ENCODE results near the gene EGLN3. TPM values are rescaled to one million over a fixed set of nuclear protein-coding genes. Genes with fewer than 3 reads are reported as not detected.

EGLN3 gene
- total and polyA plus RNA-seq, 10 of the 15 experiments (the other 5 are each of a cell fraction or from before 2014, with no cell fraction given): 0.42 to 8.1 (median 2.0) TPM

GRCh38 chr14:33964599-33965317, 13.9 kb upstream of the EGLN3 start:
- H3K4me1 ChIP-seq (ENCODE audit: control insufficient read depth, insufficient read depth, low read length): no peaks in the 10 kb centered on the region
- in situ Hi-C loops (cut with MboI): no loop called here
- peak; percentile 23; the same call in 1 of the 2 replicates for TF ChIP-seq NR2C1 (IDR thresholded peaks at IDR 0.05)
- no peak for TF ChIP-seq MYC (IDR thresholded peaks at IDR 0.05; ENCODE audit: insufficient read depth, insufficient read length, insufficient replicate concordance, low read length, severe bottlenecking)
- no peak for FAIRE-seq
- 27% methylated on average over 6 of the region's 6 CpGs for WGBS (ENCODE audit: insufficient coverage, insufficient replicate concordance, low lambda C conversion rate, missing lambda C conversion rate)
- H4K20me1 ChIP-seq (ENCODE audit: control insufficient read depth, insufficient read depth): no peaks in the 10 kb centered on the region
- H3K4me3 ChIP-seq: no peak overlapping the region
- SMC1A ChIA-PET (ENCODE audit: uncharacterized antibody, unreplicated experiment): interaction anchor here (1.1 to 2.3 kb wide), 9 partner anchors 8 to 133 kb away, joined by 3 to 16 read pairs (median 4); no protein-coding TSS in a partner anchor
- peak; percentile 30; the same call in 2 of the 3 replicates for ATAC-seq
- no peak overlapping the region for H2AFZ ChIP-seq (ENCODE audit: control insufficient read depth, low read depth, low read length)
- H3K27me3 ChIP-seq (replicated peaks in 1 of 2; ENCODE audit: control insufficient read depth in 2 of 2, insufficient read depth in 2 of 2, low read length in 1 of 2): no peaks in the 10 kb centered on the region
- CTCF ChIA-PET: interaction anchor here (0.5 to 2.8 kb wide), 10 partner anchors 11 to 289 kb away, joined by 3 to 23 read pairs (median 3); no protein-coding TSS in a partner anchor
- no peak overlapping the region for H3K9ac ChIP-seq (ENCODE audit: control insufficient read depth, insufficient read depth, low read length)
- H3K4me2 ChIP-seq (ENCODE audit: control insufficient read depth, insufficient read depth): no peak overlapping the region
- RAD21 ChIA-PET (ENCODE audit: unreplicated experiment): interaction anchor here (0.7 to 2.4 kb wide), 5 partner anchors 8 to 133 kb away, joined by 3 to 14 read pairs (median 4); no protein-coding TSS in a partner anchor
- H3K9me3 ChIP-seq (replicated peaks; ENCODE audit: control insufficient read depth, insufficient read depth, low read length): no peaks in the 10 kb centered on the region; the same call in 1 of the 3 replicates
- H3K36me3 ChIP-seq (ENCODE audit: control insufficient read depth in 2 of 2, insufficient read depth in 2 of 2, low read length in 1 of 2): no peaks in the 10 kb centered on the region
- intact Hi-C loops (cut with micrococcal nuclease; ENCODE audit: unreplicated experiment): no loop called here
- no peak for DNase-seq (ENCODE audit: low read depth, low spot score)
- no TSS peak for BruUV-seq (replicated peaks)
- H3K79me2 ChIP-seq (ENCODE audit: control insufficient read depth, insufficient read depth, low read length): no peaks in the 10 kb centered on the region
- H3K27ac ChIP-seq (ENCODE audit: control insufficient read depth, insufficient read depth): no peak overlapping the region
- POLR2A ChIA-PET: interaction anchor here (0.7 to 1.4 kb wide), 4 partner anchors 9 to 15 kb away, joined by 3 to 4 read pairs (median 4); no protein-coding TSS in a partner anchor

- DNase-seq (ENCODE audit: low read depth, low spot score) (no peak), ATAC-seq (no peak), FAIRE-seq (no peak)
- Histone ChIP-seq H2AFZ (ENCODE audit: control insufficient read depth, low read depth, low read length) (no peak overlapping the region), H3K4me1 (ENCODE audit: control insufficient read depth, insufficient read depth, low read length) (no peaks in the 10 kb centered on the region), H3K27me3 (replicated peaks in 1 of 2; ENCODE audit: control insufficient read depth in 2 of 2, insufficient read depth in 2 of 2, low read length in 1 of 2) (no peaks in the 10 kb centered on the region), H3K79me2 (ENCODE audit: control insufficient read depth, insufficient read depth, low read length) (no peaks in the 10 kb centered on the region), H3K9ac (ENCODE audit: control insufficient read depth, insufficient read depth, low read length) (no peak overlapping the region), H3K36me3 (ENCODE audit: control insufficient read depth in 2 of 2, insufficient read depth in 2 of 2, low read length in 1 of 2) (no peaks in the 10 kb centered on the region), H3K4me3 (no peak overlapping the region), H3K9me3 (replicated peaks; ENCODE audit: control insufficient read depth, insufficient read depth, low read length) (no peaks in the 10 kb centered on the region; the same call in 2 of the 3 replicates), H4K20me1 (ENCODE audit: control insufficient read depth, insufficient read depth) (no peaks in the 10 kb centered on the region), H3K27ac (ENCODE audit: control insufficient read depth, insufficient read depth) (no peak overlapping the region), H3K4me2 (ENCODE audit: control insufficient read depth, insufficient read depth) (no peak overlapping the region)
- ChIA-PET RAD21 (ENCODE audit: unreplicated experiment) (interaction anchor here (1.1 to 2.4 kb wide), 3 partner anchors 9 to 134 kb away, joined by 3 to 14 read pairs (median 4); no protein-coding TSS in a partner anchor), CTCF (interaction anchor here (0.7 to 2.8 kb wide), 3 partner anchors 48 to 134 kb away, joined by 3 to 23 read pairs (median 3); no protein-coding TSS in a partner anchor), POLR2A (interaction anchor here (1.0 kb wide), 1 partner anchor 16 kb away, joined by 4 read pairs; no protein-coding TSS in a partner anchor), SMC1A (ENCODE audit: uncharacterized antibody, unreplicated experiment) (interaction anchor here (1.2 to 2.3 kb wide), 4 partner anchors 89 to 134 kb away, joined by 3 to 16 read pairs (median 4); no protein-coding TSS in a partner anchor)
- WGBS (ENCODE audit: insufficient coverage, insufficient replicate concordance, low lambda C conversion rate, missing lambda C conversion rate): 76% methylated on average over 5 of the region's 5 CpGs
- in situ Hi-C loops (cut with MboI): no loop called here
- no TSS peak for BruUV-seq (replicated peaks)
- intact Hi-C loops (cut with micrococcal nuclease; ENCODE audit: unreplicated experiment): no loop called here
- TF ChIP-seq CEBPB (IDR thresholded peaks at IDR 0.05; ENCODE audit: borderline replicate concordance in 1 of 2, low read depth in 2 of 2, low read length in 2 of 2) (no peak), RELB (IDR thresholded peaks at IDR 0.05; ENCODE audit: low read depth) (no peak), LARP7 (IDR thresholded peaks at IDR 0.05) (no peak), POLR2AphosphoS5 (IDR thresholded peaks at IDR 0.05; ENCODE audit: low read length) (no peak), MYB (IDR thresholded peaks at IDR 0.05; ENCODE audit: borderline replicate concordance, low read depth, low read length) (no peak), MXI1 (IDR thresholded peaks at IDR 0.05; ENCODE audit: low read depth, low read length) (no peak), E2F4 (IDR thresholded peaks at IDR 0.05; ENCODE audit: low read depth, low read length) (no peak), NFXL1 (IDR thresholded peaks at IDR 0.05; ENCODE audit: borderline replicate concordance) (no peak)
Observed at GRCh38 chr14:33963892-33964291, 13.0 kb upstream of the EGLN3 start.

All from GM12878 (cell line).